Measurements from ENCODE around the gene CEACAM19.

GRCh38 chr19:44663996-44664395, 7.3 kb upstream of the CEACAM19 start:
- TF ChIP-seq CTCF (IDR thresholded peaks at IDR 0.05), result no peak
- TF ChIP-seq EZH2 (IDR thresholded peaks at IDR 0.05), result no peak
- no peak for TF ChIP-seq EZH2phosphoT487 (IDR thresholded peaks at IDR 0.05)
